Inflammatory macrophage treated with lipopolysaccharide for 1 hour (primary cell): Measurements from ENCODE around the gene ALG1.
"Not testable (repeated sequence)": the region's sequence is repeated elsewhere in the genome, so short reads cannot be mapped to it uniquely, and the experiment has no call there.

Source experiments
- DNase-seq, 2 donors: peaks; one replicate each; pipeline ENCODE4 v3.0.0-alpha.2; 2020 to 2022

Gene ALG1

DNA sequence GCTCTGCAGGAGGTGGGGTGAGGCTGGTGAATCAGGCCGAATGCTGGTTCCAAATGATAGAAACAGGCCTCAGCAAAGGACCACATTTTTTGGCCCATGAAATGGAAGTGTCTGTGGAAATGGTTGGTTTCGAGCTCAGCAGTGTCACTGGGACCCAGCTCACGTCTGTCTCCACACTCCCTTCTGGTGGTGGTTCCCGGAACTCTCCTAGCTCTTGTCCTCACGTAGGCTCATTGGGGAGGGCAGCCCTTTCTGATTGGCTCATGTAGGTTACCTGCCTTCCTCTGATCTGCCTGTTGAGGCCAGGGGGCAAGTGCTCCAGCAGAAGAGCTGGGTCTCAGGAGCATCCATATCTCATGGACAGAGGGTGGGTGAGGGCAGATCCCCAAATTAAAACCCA lies 4.0 kb downstream of the ALG1 start:
- no peak for DNase-seq

DNA sequence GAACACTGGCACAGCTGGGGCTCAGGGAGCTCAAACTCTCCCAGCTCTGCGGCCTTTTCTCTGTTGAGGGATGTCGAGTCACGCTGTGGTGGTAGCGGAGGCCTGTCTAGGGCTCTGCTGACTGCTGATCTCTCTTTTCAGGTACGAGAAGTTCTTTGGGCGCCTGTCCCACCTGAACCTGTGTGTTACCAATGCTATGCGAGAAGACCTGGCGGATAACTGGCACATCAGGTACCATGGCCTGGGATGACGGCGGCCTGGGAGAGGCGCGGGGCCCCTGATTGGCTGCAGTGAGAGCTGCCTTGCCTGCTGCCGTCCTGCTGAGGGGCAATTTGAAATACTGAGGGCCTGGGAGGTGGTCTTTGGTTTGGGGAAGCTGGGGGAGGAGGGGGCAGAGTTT lies 5.7 kb downstream of the ALG1 start:
- DNase-seq: no peak

DNA sequence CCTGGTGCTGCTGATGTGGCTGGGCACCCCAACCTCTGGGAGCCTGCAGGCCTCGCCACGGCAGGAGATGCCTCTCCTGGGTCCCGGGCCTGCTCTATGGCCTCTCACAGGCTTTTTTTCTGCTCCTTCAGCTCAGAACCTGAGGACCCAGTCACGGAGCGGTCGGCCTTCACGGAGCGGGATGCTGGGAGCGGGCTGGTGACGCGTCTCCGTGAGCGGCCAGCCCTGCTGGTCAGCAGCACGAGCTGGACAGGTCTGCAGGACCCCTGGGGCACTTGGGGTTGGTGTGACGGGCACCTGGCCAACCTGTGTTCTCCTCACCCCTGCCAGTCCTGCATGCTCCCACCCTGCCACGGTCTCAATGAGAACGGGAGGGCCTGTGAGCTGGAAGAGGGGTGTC lies 7.0 kb downstream of the ALG1 start:
- DNase-seq: no peak

DNA sequence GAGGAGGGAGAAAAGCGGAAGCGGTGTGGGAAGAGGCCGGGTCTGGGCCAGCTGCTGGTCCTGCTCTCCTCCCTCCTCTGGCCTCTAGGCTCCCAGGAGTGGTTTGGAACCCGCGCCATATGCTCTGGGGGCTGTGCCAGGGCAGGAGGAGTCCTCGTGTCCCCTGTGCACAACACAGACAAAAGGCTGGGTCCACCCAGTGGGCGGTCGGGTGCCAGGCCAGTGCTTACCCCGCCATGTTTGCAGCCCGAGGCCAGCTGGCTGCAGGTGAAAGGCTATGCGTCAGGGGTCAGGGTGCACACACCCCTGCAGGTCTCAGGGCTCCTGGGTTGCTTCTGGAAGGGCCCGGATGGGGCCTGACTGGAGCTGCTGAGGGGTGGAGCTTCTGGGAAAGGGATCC lies 8.8 kb downstream of the ALG1 start:
- DNase-seq: not testable (repeated sequence)

DNA sequence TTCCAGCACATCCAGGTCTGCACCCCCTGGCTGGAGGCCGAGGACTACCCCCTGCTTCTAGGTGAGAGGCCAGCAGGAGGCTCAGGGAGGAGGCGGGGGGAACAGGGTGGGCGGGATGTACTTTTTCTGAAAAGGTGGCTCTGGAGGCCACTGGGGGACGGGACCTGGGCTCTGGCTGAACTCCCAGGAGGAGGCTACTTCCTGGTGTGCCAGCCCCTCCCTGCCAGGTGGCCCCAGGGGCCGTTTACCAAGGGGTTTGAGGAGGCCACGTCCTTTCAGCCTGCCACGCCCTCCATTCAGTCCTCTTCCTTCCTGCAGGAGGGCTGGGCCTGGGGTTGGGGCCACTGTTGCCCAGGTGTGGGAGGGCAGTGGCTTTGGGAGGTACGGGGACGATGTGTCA lies 9.4 kb downstream of the ALG1 start:
- DNase-seq: not testable (repeated sequence)

DNA sequence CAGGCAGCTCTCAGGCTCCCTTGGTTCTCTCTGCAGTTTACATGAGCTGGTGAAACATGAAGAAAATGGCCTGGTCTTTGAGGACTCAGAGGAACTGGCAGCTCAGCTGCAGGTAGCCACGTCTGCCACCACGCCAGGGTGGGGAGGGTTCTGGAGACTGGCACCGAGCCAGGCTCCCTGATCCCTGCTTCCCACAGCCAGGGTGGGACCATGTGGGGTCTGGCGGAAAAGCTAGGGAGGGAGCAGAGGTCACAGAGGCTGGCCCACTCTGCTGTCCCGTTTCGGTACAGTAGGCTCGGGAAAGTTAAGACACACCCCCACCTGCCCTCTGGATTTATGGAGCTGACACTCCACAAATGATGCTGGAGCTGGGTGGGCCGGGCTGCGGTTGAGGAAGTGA lies 12.0 kb downstream of the ALG1 start:
- DNase-seq: not testable (repeated sequence)

DNA sequence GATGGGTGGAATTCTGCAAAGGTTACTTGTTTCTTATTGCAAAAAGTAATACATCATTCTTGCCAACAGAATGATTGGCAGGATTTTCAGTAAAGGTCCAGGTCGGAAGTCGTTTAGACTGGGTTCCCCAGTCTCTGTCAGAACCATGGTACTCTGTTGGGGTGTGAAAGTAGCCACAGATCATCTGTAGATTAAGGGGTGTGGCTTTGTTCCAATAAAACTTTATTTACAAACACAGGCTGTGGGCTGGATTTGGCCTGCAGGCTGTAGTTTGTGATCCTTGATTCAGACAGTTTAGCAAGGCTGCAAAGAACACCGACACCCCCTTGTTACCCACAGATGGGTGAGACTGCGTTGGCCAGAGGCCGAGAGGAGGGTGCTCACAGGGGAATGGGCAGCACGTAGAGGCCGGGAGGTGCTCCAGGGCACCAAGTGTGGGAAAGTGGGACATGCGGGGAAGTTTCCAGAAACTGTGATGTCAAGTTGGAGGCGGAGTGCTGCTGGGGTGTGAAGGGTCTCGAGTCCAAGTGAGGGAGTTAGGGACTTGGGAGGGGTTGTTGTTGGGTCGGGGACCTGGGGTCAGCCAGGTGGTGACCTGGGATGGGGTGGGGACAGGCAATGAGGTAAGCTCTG lies 12.6 kb downstream of the ALG1 start:
- not testable (repeated sequence) for DNase-seq

DNA sequence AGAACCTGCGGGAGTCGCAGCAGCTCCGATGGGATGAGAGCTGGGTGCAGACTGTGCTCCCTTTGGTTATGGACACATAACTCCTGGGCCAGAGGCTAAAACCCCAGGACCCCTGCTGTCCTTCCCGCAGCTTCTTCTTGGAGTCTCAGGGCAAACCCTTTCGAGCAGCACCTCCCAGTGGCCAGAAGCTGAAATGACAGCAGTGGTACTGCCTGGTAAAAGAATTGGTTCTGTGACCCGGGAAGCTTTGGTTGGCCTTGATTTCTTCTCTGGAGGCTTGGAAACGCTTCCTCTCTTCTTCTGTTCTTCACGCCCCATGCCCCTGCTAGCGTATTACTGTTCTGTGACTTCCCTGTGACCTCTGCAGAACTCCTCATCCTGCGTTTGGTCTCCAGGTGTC lies 13.2 kb downstream of the ALG1 start:
- peak; percentile 31 to 71 for DNase-seq

DNA sequence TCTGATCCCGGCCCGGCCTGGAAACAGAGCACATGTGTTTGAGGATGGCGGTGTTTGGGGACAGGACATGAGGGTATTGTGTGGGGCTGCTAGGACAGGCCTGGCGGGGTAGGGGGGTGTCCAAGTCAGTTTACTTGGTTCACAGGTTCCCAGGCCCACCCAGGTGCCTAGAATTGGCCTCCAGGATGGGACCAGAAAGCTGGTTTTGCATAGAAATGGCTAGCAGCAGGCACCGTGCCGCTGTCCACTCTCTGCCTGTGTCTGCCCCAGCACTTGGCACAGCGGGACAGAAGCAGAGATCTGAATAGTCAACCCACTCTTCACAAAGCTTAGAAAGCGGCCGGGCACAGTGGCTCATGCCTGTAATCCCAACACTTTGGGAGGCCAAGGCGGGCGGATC lies 14.1 kb downstream of the ALG1 start:
- DNase-seq: not testable (repeated sequence)

DNA sequence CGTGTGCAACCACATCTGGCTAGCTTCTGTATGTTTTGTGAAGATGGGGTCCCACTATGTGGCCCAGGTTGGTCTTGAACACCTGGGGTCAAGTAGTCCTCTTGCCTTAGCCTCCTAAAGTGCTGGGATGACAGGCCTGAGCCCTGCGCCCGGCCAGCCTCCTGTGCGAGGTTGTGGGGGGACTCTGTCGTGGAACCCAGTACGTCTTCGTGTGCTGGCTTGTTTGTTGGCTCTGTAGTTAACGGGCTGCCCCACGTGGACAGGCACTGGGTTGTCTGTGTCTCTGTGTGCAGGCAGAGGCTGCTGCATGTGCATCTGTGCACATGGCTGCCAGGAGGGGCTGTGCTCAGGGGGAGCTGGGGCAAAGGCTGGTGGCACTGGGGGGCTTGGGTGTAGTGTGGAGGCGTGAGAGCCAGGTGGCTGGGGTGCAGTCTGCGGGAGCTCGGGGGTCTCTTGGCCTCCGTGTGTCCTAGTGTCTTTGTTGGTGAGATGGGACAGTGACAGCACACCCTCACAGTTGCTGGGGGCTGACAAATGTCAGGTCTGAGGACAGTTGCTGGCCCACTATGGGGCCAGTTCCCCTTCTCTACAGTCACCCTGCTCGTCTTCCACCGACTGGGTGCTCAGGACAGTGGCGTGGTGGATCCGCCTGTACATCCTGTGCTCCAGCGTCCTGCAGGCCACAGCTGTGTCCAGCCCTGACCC lies 16.6 kb downstream of the ALG1 start:
- DNase-seq: not testable (repeated sequence)

DNA sequence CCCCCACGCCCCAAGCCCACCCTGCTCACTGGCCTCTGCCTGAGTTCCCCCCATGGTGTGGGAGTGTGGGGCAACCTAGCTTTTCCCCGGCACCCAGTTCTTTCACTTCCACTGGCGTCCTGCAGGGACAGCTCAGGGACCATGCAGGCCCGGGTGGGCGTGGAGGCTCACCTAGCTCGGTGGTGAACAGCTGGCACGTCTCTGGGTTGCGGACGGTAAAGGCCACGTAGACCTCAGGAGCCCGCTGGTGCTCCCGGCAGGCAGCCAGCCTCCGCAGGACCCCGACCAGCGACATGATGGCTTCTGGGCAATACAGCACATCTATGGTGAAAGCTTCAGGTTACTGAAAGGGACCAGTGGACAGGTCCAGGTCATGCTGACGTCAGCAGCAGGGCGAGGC lies 17.3 kb downstream of the ALG1 start:
- DNase-seq: not testable (repeated sequence)

DNA sequence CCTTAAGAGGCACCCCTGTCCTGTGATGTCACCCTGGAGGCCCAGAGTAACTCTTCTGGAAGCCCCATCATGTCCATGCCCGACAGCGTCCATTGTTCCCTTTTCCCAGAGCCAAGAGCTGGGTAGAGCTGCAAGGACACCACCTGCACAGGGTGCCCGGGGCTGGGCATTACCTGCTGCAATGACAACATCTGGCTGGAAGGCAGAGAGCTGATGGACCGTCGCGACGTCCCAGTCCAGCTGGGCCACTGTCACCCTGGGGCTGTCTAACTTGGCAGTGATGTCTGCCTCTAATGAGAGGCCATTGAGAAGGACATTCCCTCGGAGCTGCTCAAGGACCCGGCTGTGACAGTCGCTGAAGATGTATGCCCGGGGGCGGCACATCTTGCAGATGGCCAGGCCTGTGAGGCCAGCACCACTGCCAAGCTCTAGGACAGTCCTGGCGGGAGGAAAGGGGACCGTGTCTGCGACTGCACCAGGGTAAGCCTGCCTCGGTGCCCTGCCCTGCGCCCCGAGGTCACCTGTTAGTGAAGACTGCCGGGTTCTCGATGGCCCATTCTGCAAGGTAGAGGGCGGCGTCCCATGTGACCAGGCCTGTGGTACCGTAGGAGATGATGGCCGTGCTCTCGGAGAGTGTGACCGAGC lies 18.4 kb downstream of the ALG1 start:
- DNase-seq: not testable (repeated sequence)

DNA sequence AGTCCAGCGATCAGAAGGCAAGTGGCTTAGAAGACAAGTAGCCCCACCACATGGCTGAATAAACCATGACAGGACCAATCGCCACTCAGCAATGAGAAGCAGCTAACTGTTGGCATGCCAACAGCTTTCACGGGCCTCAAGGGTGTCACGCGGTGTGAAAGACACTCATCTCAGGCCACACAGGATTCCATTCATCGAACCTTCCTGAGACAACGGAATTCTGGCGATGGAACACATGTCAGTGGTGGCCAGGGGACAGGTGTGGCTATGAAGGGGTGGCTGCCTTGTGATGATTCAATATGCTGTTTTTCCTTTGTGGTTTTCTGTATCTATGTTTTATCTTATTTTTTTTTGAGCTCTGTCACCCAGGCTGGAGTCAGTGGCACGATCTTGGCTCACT lies 18.9 kb downstream of the ALG1 start:
- DNase-seq: not testable (repeated sequence)

DNA sequence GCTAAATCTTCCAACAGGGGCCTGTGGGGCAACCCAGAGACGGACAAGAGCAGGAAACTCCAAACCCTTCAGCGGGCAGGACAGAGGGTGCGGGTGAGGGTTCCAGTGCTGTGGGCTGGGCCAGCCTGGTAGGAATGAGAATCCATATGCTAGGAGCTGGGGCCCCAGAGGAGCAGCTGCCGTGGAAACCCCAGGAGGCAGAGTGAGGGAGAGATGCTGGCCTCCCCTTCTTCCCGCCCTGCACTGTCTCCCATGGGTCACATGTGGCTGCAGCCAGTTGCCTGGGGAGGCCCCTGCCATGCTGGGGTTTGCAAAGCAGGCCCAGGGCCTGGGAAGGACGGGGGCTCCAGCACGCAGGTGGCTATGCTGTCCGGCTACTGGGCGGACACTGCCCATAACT lies 21.4 kb downstream of the ALG1 start:
- DNase-seq: not testable (repeated sequence)

DNA sequence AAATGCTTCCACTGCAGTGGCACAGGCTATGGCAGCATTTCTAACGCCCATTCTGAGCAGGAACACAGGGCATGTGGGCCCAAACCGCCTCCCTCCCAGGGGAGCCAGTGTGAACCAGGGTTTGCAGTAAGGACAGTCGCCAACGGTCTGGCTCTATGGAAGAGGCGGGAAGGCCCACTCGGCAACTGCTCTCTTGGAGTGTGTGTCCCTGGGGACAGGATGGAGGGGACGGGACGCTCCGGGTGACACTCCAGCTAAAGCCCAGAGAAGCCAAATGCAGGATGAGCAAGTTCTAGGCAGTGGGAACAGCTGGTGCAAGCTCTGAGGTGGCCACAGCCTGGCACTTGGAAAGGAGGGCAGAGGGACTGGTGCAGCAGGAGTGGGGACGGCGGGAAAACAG lies 22.1 kb downstream of the ALG1 start:
- DNase-seq: not testable (repeated sequence)

DNA sequence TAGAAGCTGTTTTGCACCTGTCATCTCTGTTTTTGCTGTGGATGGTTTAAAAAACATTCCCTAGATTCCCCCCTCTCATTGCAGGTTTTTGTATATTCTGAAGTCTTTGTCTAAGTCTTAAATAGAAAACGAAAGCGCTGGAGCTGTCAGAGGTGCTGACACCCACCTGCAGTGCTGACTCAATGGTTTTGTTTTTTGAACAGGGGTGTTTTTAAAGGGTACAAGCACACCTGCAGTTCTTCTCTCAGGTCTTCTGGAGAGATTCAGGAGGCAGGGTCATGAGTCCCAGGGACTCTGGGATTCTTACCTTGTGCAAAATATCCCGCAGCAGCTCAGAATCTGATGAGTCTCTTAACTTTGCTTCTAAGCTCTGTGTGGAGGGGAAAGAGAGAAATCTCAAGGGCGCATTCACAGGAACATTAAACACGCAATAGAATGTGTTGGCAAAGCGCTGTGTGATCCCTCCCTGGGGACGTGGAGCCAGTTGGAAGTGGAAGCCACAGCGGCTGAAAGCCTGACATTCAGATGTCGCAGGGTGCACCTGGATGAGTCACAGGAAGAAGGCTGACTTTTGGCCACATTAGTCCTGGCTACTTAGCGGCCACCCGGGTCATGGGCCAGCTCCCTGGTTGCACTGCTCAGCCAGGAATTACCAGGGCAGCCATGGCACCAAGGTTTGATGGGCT lies 23.6 kb downstream of the ALG1 start:
- not testable (repeated sequence) for DNase-seq

DNA sequence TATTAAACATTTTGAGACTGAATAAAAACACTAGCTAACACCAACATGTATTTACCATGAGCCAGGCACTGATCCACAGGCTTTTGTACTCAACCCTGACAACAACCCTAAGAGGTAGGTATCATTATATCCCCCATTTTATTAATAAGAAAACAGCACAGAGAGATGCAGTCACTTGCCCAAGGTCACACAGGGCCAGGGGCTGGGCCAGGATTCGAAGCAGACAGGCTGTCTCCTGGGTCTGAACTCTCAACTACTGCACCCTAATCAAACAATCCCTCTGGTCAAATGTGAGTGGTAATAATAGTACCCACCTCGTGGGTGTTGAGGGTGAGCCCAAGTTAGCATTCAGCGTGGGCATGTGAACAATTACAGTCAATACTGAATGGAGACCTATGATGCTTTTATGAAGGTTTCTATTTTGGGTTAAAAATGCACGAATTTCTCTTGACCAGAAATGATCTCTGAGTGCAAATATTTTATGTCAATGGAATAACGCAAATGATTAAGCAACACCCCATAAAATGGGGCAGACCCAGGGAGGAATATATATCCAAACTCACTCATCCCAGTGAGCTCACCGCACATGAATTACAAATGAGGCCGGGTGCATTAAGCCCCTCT lies 24.9 kb downstream of the ALG1 start:
- DNase-seq: not testable (repeated sequence)

DNA sequence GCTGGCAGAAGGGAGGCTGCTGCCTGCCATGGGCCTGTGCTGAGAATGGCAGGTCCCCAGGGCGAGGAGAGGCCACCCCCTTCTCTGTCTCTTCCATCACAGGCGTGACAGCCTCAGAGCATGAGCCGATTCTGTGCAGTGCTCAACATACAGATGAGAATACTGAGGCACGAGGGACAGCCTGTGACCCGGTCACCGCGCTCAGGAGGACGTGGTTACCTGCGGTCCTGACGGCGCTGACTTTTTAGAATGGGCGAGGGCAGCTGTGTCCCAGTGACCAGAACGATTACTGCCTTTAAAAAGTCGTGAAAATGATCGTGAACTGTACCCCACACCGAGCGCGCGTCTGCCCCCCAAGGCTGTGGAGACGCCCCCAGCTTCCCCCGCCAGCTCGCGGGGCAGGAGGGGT lies 25.4 kb downstream of the ALG1 start:
- DNase-seq: peak; percentile 4 to 9

DNA sequence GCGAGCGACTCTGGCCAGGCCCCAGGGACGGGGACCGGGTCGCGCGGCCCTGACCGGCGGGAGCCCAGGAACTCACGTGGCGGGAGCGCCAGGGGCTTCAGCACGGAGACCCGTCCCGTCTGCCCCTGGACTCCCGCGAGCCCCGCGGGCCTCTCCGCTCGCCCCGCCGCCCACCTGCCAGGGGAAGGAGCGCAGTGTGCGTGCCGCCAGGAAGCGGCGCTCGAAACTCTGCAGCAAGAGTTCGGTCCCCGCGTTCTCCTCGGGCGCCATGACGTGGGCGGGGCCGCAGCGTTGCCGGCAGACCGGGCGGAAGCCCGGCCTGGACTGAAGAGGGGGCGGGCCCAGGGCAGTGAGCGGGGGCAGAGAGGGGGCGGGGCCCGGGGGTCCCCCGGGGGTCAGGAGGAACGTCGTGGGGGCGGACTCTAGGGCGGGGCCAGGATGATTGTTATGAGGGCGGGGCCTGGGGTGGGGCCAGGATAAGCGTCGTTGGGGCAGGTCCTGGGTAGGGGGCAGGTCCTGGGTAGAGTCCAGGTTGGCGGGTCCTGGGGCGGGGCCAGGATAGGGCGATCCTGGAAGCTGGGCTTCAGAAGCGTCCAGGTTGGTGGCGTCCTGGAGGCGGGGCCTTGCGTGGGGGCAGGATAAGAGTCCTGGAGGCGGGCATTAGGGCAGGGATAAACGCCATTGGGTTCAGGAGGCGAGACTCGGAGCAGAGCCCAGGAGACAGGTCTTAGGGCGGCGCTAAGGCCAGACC lies 26.0 kb downstream of the ALG1 start, which contains the start of gene EEF2KMT:
Gene EEF2KMT, minus strand, starts transcription at position 326 of the 751 bp plus-strand sequence. Its CDS starts 56 bp downstream, at position 270.
- peak; percentile 99 for DNase-seq

DNA sequence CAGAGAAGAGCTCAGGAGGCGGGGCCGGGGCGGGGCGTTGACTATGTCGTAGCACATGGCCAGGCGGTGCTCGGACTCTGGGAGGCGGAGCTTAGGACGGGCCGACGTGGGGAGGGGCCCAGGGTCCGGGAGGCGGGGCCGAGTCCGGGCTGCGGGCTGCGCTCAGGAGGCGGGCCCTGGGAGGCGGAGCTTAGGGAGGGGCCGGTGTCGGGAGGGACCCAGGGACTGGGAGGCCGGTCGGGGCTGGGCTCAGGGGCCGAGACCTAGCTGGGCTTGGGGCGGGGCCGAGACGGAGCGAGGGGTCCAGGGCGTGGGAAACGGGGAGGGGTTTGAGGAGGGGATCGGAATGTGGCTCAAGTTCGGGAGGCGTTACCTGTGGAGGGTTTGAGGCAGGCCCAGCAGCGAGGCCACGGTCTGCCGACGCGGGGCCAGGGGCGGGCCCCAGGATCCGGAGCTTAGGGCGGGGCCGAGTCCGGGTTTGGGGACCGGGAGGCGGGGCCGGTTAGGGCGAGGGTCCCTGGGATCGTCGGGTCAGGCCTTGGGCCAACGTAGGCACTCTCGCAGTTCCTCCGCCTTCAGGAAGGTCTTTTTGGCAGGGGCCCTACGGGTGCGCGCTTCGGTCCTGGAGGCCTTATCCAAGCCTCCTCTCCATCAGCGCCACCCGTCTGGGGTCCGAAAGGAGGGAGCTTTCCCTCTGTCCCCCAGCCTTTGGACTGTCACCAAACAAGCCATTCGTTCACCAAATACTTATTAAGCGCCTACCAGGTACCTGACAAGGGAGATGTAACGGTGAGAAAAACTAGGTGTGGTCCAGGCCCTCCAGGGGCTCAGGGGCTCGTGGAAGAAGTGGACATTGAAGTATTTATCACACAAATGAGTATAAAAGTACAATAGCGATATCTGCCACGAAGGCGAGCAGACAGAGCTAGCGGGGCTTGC lies 26.8 kb downstream of the ALG1 start:
- DNase-seq: peak; percentile 33 to 39

DNA sequence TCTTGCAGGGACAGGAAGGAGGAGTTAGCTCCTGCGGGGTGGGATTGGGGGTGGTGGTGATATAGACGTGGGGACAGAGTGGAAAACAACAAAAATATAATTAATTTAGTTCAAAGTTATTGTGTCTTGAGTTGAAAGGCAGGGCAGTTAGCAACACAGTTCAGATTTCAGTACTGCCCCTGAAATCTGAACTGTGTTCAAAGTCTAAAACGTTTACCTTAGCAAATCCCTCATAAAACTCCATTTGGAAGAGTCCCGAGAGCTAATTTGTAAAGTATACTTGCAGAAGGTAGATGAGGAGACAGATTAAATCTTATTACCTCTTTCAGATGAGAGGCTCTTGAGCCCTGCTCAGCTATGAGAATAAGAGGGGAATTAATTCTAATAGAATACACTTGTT lies 27.5 kb downstream of the ALG1 start:
- not testable (repeated sequence) for DNase-seq
